Colon (tissue), 2 donors: ENCODE results near the gene TMEM231.
"Not testable (repeated sequence)": the region's sequence is repeated elsewhere in the genome, so short reads cannot be mapped to it uniquely, and the experiment has no call there.

Experiments used
- FAIRE-seq: peaks from 2 replicates; lab custom pipeline; 2012; peaks lifted over from hg19 to GRCh38; lab: Jason Lieb, UNC
- donor health status: control.
- donor health status: control.

Gene TMEM231

GRCh38 chr16:75566758-75567255 lies 10.8 kb upstream of the TMEM231 start:
- FAIRE-seq, result no peak

- FAIRE-seq, result no peak
Observed at GRCh38 chr16:75566040-75566757, 10.1 kb upstream of the TMEM231 start, which contains the start of gene GABARAPL2. GABARAPL2 (plus strand) TSS chr16:75566379; CDS start chr16:75566487, 108 bp downstream.

GRCh38 chr16:75565640-75566039 lies 9.6 kb upstream of the TMEM231 start:
- no peak for FAIRE-seq

GRCh38 chr16:75559564-75560372 lies 3.7 kb upstream of the TMEM231 start:
- FAIRE-seq, result no peak

- no peak for FAIRE-seq
Observed at GRCh38 chr16:75558846-75559401, 2.9 kb upstream of the TMEM231 start.

GRCh38 chr16:75556431-75556950 lies 439 bp upstream of the TMEM231 start:
- no peak for FAIRE-seq

GRCh38 chr16:75555213-75555706 lies 792 bp downstream of the TMEM231 start:
- no peak for FAIRE-seq

- no peak for FAIRE-seq
Observed at GRCh38 chr16:75552951-75553350, 3.1 kb downstream of the TMEM231 start.

GRCh38 chr16:75550211-75550662 lies 5.8 kb downstream of the TMEM231 start:
- no peak for FAIRE-seq

GRCh38 chr16:75548456-75548855 lies 7.6 kb downstream of the TMEM231 start:
- FAIRE-seq, result not testable (repeated sequence)

GRCh38 chr16:75546293-75546692 lies 9.8 kb downstream of the TMEM231 start:
- FAIRE-seq, result no peak

GRCh38 chr16:75545879-75546278 lies 10.2 kb downstream of the TMEM231 start:
- not testable (repeated sequence) for FAIRE-seq

- not testable (repeated sequence) for FAIRE-seq
Observed at GRCh38 chr16:75542462-75542861, 13.6 kb downstream of the TMEM231 start.

GRCh38 chr16:75541236-75541635 lies 14.8 kb downstream of the TMEM231 start:
- no peak for FAIRE-seq

GRCh38 chr16:75538882-75539565 lies 17.0 kb downstream of the TMEM231 start:
- FAIRE-seq, result not testable (repeated sequence)

GRCh38 chr16:75537776-75538175 lies 18.3 kb downstream of the TMEM231 start:
- no peak for FAIRE-seq

- FAIRE-seq, result no peak
Observed at GRCh38 chr16:75535901-75536300, 20.2 kb downstream of the TMEM231 start, which contains the start of gene CHST5. CHST5 (minus strand) TSS chr16:75536108; CDS start chr16:75530384, 5,724 bp downstream.

GRCh38 chr16:75535211-75535843 lies 20.7 kb downstream of the TMEM231 start:
- FAIRE-seq, result no peak

- no peak for FAIRE-seq
Observed at GRCh38 chr16:75534560-75535205, 21.4 kb downstream of the TMEM231 start.

- no peak for FAIRE-seq
Observed at GRCh38 chr16:75532791-75533190, 23.3 kb downstream of the TMEM231 start.
